ENCODE data around the gene NLK.
"Not testable (repeated sequence)": the region's sequence is repeated elsewhere in the genome, so short reads cannot be mapped to it uniquely, and the experiment has no call there.

The NLK gene

GRCh38 chr17:28240688-28241340, 198.3 kb downstream of the NLK start:
- DNase-seq (ENCODE audit: low read depth, low spot score), result no peak
- H3K27ac ChIP-seq, result no peak overlapping the region

DNA sequence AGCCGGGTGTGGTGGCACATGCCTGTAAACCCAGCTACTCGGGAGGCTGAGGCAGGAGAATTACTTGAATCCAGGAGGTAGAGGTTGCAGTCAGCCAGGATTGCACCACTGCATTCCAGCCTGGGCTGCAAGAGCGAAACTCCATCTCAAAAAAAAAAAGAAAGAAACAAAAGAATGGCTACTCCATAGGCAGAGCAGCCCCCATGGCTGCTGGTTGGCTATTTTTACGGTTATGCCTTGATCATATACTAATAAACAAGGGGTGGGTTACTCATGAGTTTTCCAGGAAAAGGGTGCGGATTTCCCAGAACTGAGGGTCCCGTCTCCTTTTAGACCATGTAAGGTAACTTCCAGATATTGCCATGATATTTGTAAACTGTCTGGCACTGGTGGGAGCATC, 200.3 kb downstream of the NLK start:
- no peak for DNase-seq (ENCODE audit: low read depth, low spot score)
- no peak overlapping the region for H3K27ac ChIP-seq

DNA sequence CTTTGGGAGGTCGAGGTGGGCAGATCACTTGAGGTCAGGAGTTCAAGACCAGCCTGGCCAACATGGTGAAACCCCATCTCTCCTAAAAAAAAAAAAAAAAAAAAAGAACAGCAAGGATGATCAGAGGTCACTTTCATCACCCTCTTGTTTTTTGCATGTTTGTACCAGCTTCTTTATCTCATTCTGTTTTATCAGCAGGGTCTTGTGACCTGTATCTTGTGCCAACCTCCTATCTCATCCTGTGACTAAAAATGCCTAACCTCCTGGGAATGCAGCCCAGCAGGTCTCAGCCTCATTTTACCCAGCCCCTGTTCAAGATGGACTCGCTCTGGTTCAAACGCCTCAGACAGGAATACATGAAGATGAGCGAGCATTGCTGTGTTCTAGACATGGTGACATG, 200.8 kb downstream of the NLK start:
- DNase-seq (ENCODE audit: low read depth, low spot score); H3K27ac ChIP-seq: not testable (repeated sequence)

DNA sequence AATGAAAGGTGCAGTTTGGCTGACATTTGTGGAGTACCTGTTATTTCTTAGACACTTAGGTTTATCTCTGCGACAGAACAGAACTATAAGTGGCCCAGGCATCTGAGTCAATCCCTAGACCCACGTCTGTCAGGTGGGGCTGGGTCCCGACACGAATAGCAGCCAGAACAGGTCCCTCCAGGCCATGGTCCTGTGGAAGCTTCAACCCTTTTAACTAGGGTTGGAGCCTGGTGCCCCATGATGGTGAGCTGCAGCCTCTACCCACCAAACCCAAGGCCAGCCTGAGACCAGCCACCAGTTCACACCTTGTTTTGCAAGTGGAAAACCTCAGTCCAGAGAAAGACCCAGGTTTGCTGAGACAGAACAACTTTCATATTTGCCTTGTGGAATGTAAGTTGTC, 202.0 kb downstream of the NLK start:
- DNase-seq (ENCODE audit: low read depth, low spot score), result no peak
- H3K27ac ChIP-seq, result no peak overlapping the region
